Fibroblast of the aortic adventitia (primary cell): Measurements from ENCODE around the gene WDR90. TPM values are rescaled to one million over a fixed set of nuclear protein-coding genes. Genes with fewer than 3 reads are reported as not detected.

ENCODE experiments used
- DNase-seq: peaks from one replicate; pipeline ENCODE4 v3.0.0-alpha.2; 2010; ENCODE audit warnings: low read depth
- H3K4me3 ChIP-seq: 2 replicates; pipeline ENCODE4 v1.5.1; 2011; ENCODE audit warnings: low read depth, mild to moderate bottlenecking, control low read depth, low read length, moderate library complexity
- total RNA-seq: library from RNA; depleted of rRNA; stranded (reverse); fragments of >200 nt; gene quantifications from 2 replicates; pipeline ENCODE4 v1.2.3, GENCODE V29; 2012; ENCODE audit warnings: low replicate concordance
- TF ChIP-seq, protein P1 (sequence below): IDR thresholded peaks from 2 replicates; pipeline ENCODE4 v1.5.1; 2011; ENCODE audit warnings: mild to moderate bottlenecking, low read length, control low read depth, inconsistent platforms; ENCODE audit not compliant: insufficient read depth

WDR90 gene
- total RNA-seq, 1 donor, result 25.0 TPM

DNA sequence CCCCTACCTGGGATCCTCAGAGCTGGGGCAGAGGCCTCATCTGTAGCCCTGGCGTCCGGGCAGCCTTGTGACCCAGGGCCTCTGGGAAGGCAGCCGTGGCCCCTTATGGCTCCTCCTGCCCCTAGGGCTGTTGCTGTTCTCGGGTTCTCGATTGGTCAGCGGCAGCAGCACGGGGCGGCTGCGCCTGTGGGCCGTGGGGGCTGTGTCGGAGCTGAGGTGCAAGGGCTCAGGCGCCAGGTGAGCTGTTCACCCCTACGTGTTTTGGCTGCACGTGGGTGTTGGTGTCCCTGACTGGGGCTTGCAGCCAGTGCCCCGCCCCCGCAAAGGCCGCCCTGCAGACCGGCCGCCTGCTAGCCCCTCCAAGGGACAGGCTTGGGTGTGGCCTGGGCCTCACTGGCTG lies 12.9 kb downstream of the WDR90 start:
- TF ChIP-seq, protein P1, sequence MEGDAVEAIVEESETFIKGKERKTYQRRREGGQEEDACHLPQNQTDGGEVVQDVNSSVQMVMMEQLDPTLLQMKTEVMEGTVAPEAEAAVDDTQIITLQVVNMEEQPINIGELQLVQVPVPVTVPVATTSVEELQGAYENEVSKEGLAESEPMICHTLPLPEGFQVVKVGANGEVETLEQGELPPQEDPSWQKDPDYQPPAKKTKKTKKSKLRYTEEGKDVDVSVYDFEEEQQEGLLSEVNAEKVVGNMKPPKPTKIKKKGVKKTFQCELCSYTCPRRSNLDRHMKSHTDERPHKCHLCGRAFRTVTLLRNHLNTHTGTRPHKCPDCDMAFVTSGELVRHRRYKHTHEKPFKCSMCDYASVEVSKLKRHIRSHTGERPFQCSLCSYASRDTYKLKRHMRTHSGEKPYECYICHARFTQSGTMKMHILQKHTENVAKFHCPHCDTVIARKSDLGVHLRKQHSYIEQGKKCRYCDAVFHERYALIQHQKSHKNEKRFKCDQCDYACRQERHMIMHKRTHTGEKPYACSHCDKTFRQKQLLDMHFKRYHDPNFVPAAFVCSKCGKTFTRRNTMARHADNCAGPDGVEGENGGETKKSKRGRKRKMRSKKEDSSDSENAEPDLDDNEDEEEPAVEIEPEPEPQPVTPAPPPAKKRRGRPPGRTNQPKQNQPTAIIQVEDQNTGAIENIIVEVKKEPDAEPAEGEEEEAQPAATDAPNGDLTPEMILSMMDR, result no peak
- H3K4me3 ChIP-seq, result no peak overlapping the region
- DNase-seq, result no peak

DNA sequence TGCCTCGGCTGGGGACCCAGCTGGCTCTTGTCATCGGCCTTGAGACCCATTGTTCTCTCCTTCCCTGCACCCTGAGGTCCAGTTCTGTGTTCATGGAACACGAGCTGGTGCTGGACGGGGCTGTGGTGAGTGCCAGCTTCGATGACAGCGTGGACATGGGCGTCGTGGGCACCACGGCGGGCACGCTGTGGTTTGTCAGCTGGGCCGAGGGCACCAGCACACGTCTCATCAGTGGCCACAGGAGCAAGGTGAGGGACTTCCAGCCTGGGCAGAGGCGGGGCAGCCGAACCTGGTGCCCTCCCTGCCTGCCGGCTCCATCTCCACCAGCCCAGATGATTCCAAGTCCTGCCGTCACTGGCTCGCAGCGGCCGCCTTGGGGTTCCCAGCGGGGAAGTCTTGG lies 13.4 kb downstream of the WDR90 start:
- TF ChIP-seq, protein P1, result no peak
- DNase-seq, result no peak
- H3K4me3 ChIP-seq, result no peak overlapping the region

DNA sequence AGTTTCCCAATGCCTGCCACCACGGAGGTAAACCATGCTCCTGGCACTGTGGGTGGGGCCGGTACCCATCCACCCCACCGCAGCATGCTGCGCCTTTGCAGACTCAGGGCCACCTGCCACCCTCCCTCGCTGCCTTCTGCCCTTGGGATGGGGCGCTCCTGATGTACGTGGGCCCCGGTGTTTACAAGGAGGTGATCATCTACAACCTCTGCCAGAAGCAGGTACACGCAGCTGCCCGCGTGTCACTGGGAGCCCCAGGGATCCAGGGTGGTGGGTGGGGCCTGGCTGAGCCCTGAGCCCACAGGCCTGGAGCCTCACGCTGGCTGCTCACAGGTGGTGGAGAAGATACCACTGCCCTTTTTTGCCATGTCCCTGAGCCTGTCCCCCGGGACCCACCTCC lies 17.4 kb downstream of the WDR90 start:
- DNase-seq, result no peak
- no peak overlapping the region for H3K4me3 ChIP-seq
- TF ChIP-seq, protein P1, result no peak

DNA sequence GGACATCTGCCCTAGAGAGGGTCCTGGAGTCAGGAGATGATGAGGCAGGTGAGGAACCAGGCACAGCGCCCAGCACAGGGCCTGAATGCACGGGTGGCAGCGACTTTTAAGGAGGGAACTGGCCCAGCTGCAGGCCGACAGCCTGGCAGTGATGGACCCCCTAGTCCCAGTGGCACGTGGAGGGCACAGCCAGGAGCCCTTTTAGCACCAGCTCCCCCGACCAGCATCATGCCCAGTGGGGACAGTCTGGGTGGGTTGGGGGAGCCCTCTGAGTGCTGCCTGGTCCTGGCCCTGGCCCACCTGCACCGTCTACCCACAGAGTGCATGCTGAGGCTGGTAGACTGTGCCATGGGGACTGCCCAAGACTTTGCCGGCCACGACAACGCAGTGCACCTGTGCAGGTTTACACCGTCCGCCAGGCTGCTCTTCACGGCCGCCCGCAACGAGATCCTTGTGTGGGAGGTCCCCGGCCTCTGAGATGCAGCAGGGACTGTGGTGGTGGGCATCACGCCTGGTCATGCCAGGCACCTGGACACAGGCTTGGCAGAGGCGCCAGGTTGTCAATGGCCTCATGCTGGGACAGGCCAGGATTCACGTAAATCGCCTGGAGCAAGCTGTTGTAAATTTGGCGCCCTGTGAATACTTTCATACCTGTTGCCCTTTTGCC lies 18.1 kb downstream of the WDR90 start:
- H3K4me3 ChIP-seq, result no peak overlapping the region
- TF ChIP-seq, protein P1, result no peak
- DNase-seq, result no peak

DNA sequence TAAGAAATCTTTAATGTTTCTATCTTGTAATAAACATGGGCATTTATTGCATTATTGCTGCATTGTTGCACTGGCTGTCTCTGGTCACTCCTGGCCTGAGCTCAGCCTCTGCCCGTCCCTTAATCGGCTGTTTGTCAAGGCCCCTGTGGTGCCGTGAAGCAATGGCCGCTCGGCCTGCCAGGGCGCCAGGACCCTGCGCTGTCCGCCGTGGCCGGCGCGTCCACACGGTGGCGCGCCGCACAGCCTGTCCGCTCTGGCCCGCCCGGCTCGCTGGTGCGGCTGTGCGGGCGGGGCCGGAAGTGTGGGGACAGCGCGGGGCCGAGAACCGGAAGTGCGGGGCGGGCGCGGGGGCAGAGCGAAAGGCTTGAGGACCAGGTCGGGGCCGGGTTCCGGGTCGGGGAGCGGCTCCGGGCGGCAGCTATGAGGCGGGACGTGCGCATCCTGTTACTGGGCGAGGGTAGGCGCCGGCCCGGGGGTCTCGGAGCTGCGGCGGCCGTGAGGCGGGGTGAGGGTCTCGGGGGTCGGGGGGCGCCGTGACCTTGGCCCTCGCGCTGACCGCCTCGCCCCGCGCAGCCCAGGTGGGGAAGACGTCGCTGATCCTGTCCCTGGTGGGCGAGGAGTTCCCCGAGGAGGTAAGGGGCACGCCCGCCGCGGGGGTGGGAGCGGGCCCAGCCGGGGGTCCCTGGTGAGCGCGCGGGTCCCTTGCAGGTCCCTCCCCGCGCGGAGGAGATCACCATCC lies 18.8 kb downstream of the WDR90 start, which contains the start of gene RHOT2:
Gene RHOT2 (plus strand): TSS at position 353 of the 739 bp plus-strand sequence. CDS start 68 bp downstream, at position 421.
- DNase-seq, result peak; percentile 82
- peak within 1 kb of the TSS; percentile 83 for H3K4me3 ChIP-seq
- TF ChIP-seq, protein P1, result peak; percentile 52

DNA sequence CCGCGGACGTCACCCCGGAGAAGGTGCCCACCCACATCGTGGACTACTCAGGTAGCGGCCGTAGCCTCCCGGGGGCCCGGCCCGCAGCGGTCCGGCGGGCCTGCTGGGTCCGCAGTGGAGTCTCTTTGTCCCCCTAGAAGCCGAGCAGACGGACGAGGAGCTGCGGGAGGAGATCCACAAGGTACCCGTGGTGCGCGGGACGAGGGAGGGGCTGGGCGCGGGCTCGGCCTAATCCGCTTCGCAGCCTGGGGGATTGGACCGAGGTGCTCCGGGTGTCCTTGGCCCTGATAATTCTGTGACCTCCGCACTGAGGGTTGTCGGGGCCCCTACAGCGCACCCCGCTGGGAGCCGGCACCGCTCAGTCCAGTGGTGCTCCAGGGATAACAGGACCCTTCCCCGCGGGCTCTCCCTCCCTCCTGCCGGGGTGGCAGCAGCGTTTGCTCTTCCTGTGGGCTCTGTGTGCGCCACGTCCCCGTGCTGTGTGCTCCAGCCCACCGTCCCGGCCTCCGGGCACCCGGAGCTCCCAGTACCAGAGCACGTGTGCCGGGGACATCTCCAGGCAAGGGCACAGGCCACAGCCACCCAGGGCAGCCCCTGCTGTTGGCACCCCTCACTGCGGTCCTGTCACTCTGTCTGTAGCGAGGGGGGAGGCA lies 19.5 kb downstream of the WDR90 start:
- no peak for DNase-seq
- TF ChIP-seq, protein P1, result no peak
- peak overlapping the region; percentile 83 for H3K4me3 ChIP-seq
